B cell (primary cell): Measurements from ENCODE around the gene ATP7B. TPM values are rescaled to one million over a fixed set of nuclear protein-coding genes. Genes with fewer than 3 reads are reported as not detected.
A peak's percentile ranks its signal among the peaks of the same experiment; 100 is the strongest.

Experiments
- ATAC-seq: fragments of 200-7000 bp; cut with Tn5 transposase; one replicate; pipeline ENCODE4 v1.10.0; 2021; ENCODE audit warnings: low read depth, mild to moderate bottlenecking, moderate number of reproducible peaks, moderate library complexity
- CTCF ChIA-PET: fragments of 350-600 bp; sonication (Branson Sonifier 250); formaldehyde crosslinking; loops from one replicate; lab custom pipeline; 2021; ENCODE audit warnings: antibody characterized with exemption, inconsistent platforms; lab: Charles Lee
- POLR2A ChIA-PET: fragments of 350-600 bp; sonication (Branson Sonifier 250); formaldehyde crosslinking; loops from one replicate; lab custom pipeline; 2021; ENCODE audit warnings: antibody characterized with exemption; lab: Charles Lee
- DNase-seq: peaks from one replicate; pipeline ENCODE4 v3.0.0; 2013
- H2AFZ ChIP-seq: 2 replicates; pipeline ENCODE4 v1.6.1; 2012; ENCODE audit warnings: mild to moderate bottlenecking, low read depth, low read length; ENCODE audit not compliant: insufficient read depth, poor library complexity, severe bottlenecking
- H3K27ac ChIP-seq, 2 donors: 1 replicate in 1 of 2; 2 replicates in 1 of 2; pipeline ENCODE4 v1.5.1; 2012 to 2013; ENCODE audit warnings: low read length in 2 of 2, mild to moderate bottlenecking in 2 of 2, moderate library complexity in 1 of 2
- H3K27me3 ChIP-seq, 4 experiments: fragments of 200-600 bp in 1 of 4; sonication (generic) in 1 of 4; replicated peaks in 1 of 4; 1 replicate in 2 of 4; 2 replicates in 2 of 4; pipeline versions ENCODE4 v1.6.1 to v1.7.0; 2013 to 2016; ENCODE audit warnings: low read length in 3 of 4, mild to moderate bottlenecking in 2 of 4, mixed read lengths in 1 of 4, moderate library complexity in 1 of 4; ENCODE audit not compliant: insufficient read depth in 4 of 4, control insufficient read depth in 3 of 4; ENCODE audit errors: control extremely low read depth in 1 of 4
- H3K36me3 ChIP-seq, 2 experiments: replicated peaks in 1 of 2; 1 replicate in 1 of 2; 2 replicates in 1 of 2; pipeline versions ENCODE4 v1.6.1 to v1.7.1; 2013; ENCODE audit warnings: low read length in 1 of 2; ENCODE audit not compliant: insufficient read depth in 2 of 2, control insufficient read depth in 1 of 2; ENCODE audit errors: control extremely low read depth in 1 of 2, extremely low read depth in 1 of 2
- H3K4me1 ChIP-seq, 2 donors: fragments of 200-600 bp in 1 of 2; sonication (generic) in 1 of 2; 1 replicate in 1 of 2; 2 replicates in 1 of 2; pipeline versions ENCODE4 v1.5.1 to v1.6.1; 2013 to 2017; ENCODE audit warnings: low read length in 2 of 2; ENCODE audit not compliant: control insufficient read depth in 2 of 2, insufficient read depth in 2 of 2
- H3K4me2 ChIP-seq: replicated peaks from 2 replicates; pipeline ENCODE3; 2012; ENCODE audit warnings: mild to moderate bottlenecking, low read depth, low read length; ENCODE audit not compliant: poor library complexity, severe bottlenecking
- H3K4me3 ChIP-seq, 5 experiments: fragments of 200-600 bp in 1 of 5; sonication (generic) in 1 of 5; 1 replicate in 3 of 5; 2 replicates in 2 of 5; pipeline versions ENCODE4 v1.5.1 to v1.7.0; 2011 to 2016; ENCODE audit warnings: low read length in 4 of 5, mild to moderate bottlenecking in 4 of 5, low read depth in 2 of 5, control low read depth in 1 of 5, moderate library complexity in 1 of 5; ENCODE audit not compliant: insufficient read depth in 1 of 5; ENCODE audit errors: control extremely low read depth in 1 of 5, extremely low read depth in 1 of 5
- H3K79me2 ChIP-seq: fragments of 200-600 bp; sonication (generic); one replicate; pipeline ENCODE4 v1.6.0; 2016; ENCODE audit warnings: low read length; ENCODE audit not compliant: control insufficient read depth, insufficient read depth
- H3K9ac ChIP-seq: fragments of 200-600 bp; sonication (generic); 2 replicates; pipeline ENCODE4 v1.6.1; 2017; ENCODE audit warnings: mild to moderate bottlenecking, low read length, moderate library complexity
- H3K9me3 ChIP-seq, 3 donors: one replicate each; pipeline versions ENCODE4 v1.6.1 to v1.7.1; 2013; ENCODE audit warnings: low read length in 2 of 3; ENCODE audit not compliant: control insufficient read depth in 2 of 3, insufficient read depth in 1 of 3; ENCODE audit errors: control extremely low read depth in 1 of 3
- H4K20me1 ChIP-seq: 2 replicates; pipeline ENCODE4 v1.6.0; 2012; ENCODE audit warnings: mild to moderate bottlenecking, low read length; ENCODE audit not compliant: insufficient read depth, control insufficient read depth, poor library complexity, severe bottlenecking
- H3K27ac Mint-ChIP-seq: one replicate; pipeline ENCODE4 v1.8.0; 2021; ENCODE audit warnings: mixed read lengths
- H3K27me3 Mint-ChIP-seq: one replicate; pipeline ENCODE4 v1.8.0; 2021; ENCODE audit warnings: mixed read lengths
- H3K4me1 Mint-ChIP-seq: one replicate; pipeline ENCODE4 v1.8.0; 2021; ENCODE audit warnings: mixed read lengths
- H3K4me3 Mint-ChIP-seq: one replicate; pipeline ENCODE4 v1.8.0; 2021; ENCODE audit warnings: mixed read lengths
- H3K9me3 Mint-ChIP-seq: one replicate; pipeline ENCODE4 v1.8.0; 2022; ENCODE audit warnings: mixed read lengths; ENCODE audit not compliant: insufficient read depth
- CTCF ChIP-seq: fragments of 200-600 bp; IDR thresholded peaks from one replicate; pipeline ENCODE4 v1.8.0; 2022; ENCODE audit warnings: antibody characterized with exemption, mild to moderate bottlenecking
- EZH2 ChIP-seq: IDR thresholded peaks from 2 replicates; pipeline ENCODE4 v1.6.1; 2012; ENCODE audit warnings: borderline replicate concordance, low read depth, mild to moderate bottlenecking, moderate library complexity, low read length; ENCODE audit not compliant: insufficient read depth, poor library complexity, severe bottlenecking
- WGBS: methylation state at CpG from one replicate; pipeline ENCODE4 v1.1.5; 2013; ENCODE audit warnings: missing lambda C conversion rate; ENCODE audit not compliant: insufficient coverage; 5-methylcytosine and 5-hydroxymethylcytosine counted together
- intact Hi-C: fragments of 100-400 bp; cut with micrococcal nuclease; formaldehyde crosslinking; loops from one replicate; pipeline ENCODE4 v1.10.0; 2022
- polyA plus RNA-seq: library from polyadenylated mRNA; depleted of rRNA; stranded (reverse); fragments of >200 nt; gene quantifications from 2 replicates; pipeline ENCODE4 v1.2.3, GENCODE V29; 2012
- total RNA-seq, 2 donors: library from RNA; stranded (reverse); fragments of 120-200 nt in 1 of 2; gene quantifications; 1 replicate in 1 of 2; 2 replicates in 1 of 2; pipeline versions ENCODE4 v1.2.3 to v1.2.4, GENCODE V29; 2013 to 2022

ATP7B gene
- total and polyA plus RNA-seq, 2 donors (not counting 1 experiment from before 2014, with no cell fraction given) = 0.10 to 0.91 TPM

GRCh38 chr13:52002361-52002760 is 8.9 kb downstream of the ATP7B start:
- Mint-ChIP-seq H3K27me3 (peaks cover 32% of the 10 kb centered on the region), H3K4me3 (no peak overlapping the region), H3K4me1 (no peaks in the 10 kb centered on the region), H3K9me3 (no peaks in the 10 kb centered on the region), H3K27ac (no peak overlapping the region)
- Histone ChIP-seq H4K20me1 (no peaks in the 10 kb centered on the region), H3K4me2 (no peak overlapping the region), H3K9me3 (no peaks in the 10 kb centered on the region), H3K27me3 (peaks cover 0 to 13% (median 2%) of the 10 kb centered on the region in 4 experiments), H3K36me3 (no peaks in the 10 kb centered on the region), H3K27ac (no peak overlapping the region), H3K79me2 (no peaks in the 10 kb centered on the region), H3K9ac (no peak overlapping the region), H2AFZ (no peak overlapping the region), H3K4me1 (no peaks in the 10 kb centered on the region), H3K4me3 (no peak overlapping the region)
- ATAC-seq = no peak
- DNase-seq = no peak
- ChIA-PET POLR2A (no interaction called here), CTCF (interaction anchor here (0.8 to 3.1 kb wide), 5 partner anchors 9 to 234 kb away, joined by 3 to 9 read pairs (median 4); partner anchors contain the start of gene ALG11)
- 69% methylated on average over 2 of the region's 4 CpGs for WGBS
- TF ChIP-seq EZH2 (no peak), CTCF (no peak)
- intact Hi-C loops = no loop called here

- Histone ChIP-seq H4K20me1 (no peaks in the 10 kb centered on the region), H3K27ac (no peak overlapping the region), H3K4me2 (no peak overlapping the region), H3K9me3 (no peaks in the 10 kb centered on the region), H3K27me3 (peaks cover 0 to 16% (median 2%) of the 10 kb centered on the region in 4 experiments), H3K4me1 (no peaks in the 10 kb centered on the region), H2AFZ (no peak overlapping the region), H3K9ac (no peak overlapping the region), H3K4me3 (no peak overlapping the region), H3K79me2 (no peaks in the 10 kb centered on the region), H3K36me3 (no peaks in the 10 kb centered on the region)
- POLR2A ChIA-PET = no interaction called here
- ATAC-seq (peak; percentile 85), DNase-seq (peak; percentile 55)
- CTCF ChIA-PET = interaction anchor here (0.7 to 3.1 kb wide), 4 partner anchors 11 to 449 kb away, joined by 3 to 9 read pairs (median 6); partner anchors contain the start of gene ALG11
- intact Hi-C loops = loop anchor here (1.0 kb wide), 4 partner anchors 11 to 449 kb away; partner anchors contain the start of genes ALG11 and VPS36
- Mint-ChIP-seq H3K4me3 (no peak overlapping the region), H3K9me3 (no peaks in the 10 kb centered on the region), H3K27ac (no peak overlapping the region), H3K4me1 (no peaks in the 10 kb centered on the region), H3K27me3 (peaks cover 34% of the 10 kb centered on the region)
- TF ChIP-seq EZH2 (no peak), CTCF (peak; percentile 90)
- WGBS = 58% methylated on average over 3 of the region's 3 CpGs
Measured at GRCh38 chr13:52001120-52001731, 10.0 kb downstream of the ATP7B start.
